Measurements from ENCODE around the gene TIAM1.

Gene TIAM1

GRCh38 chr21:31370893-31371544 lies 27.0 kb upstream of the TIAM1 start:
- Histone ChIP-seq H3K36me3 (ENCODE audit: control insufficient read depth in 2 of 2, insufficient read depth in 2 of 2, low read length in 2 of 2) (no peaks in the 10 kb centered on the region), H3K4me3 (ENCODE audit: low read length in 2 of 2) (no peak overlapping the region), H3K9me3 (ENCODE audit: control insufficient read depth in 2 of 2, low read length in 2 of 2) (no peaks in the 10 kb centered on the region), H3K4me1 (ENCODE audit: control insufficient read depth, insufficient read depth, low read length) (no peaks in the 10 kb centered on the region), H3K27me3 (ENCODE audit: control insufficient read depth in 1 of 2, insufficient read depth in 2 of 2, low read length in 2 of 2) (peaks cover 0 to 2% of the 10 kb centered on the region in 2 donors), H3K9ac (ENCODE audit: low read length in 2 of 2) (no peak overlapping the region), H3K27ac (ENCODE audit: low read length) (no peak overlapping the region)

GRCh38 chr21:31370281-31370892 lies 26.3 kb upstream of the TIAM1 start:
- no peaks in the 10 kb centered on the region for H3K4me1 ChIP-seq (ENCODE audit: control insufficient read depth, insufficient read depth, low read length)
- H3K27me3 ChIP-seq (ENCODE audit: control insufficient read depth in 1 of 2, insufficient read depth in 2 of 2, low read length in 2 of 2), result peaks cover 0 to 2% of the 10 kb centered on the region in 2 donors
- H3K9ac ChIP-seq (ENCODE audit: low read length in 2 of 2), result no peak overlapping the region
- H3K27ac ChIP-seq (ENCODE audit: low read length), result no peak overlapping the region
- no peaks in the 10 kb centered on the region for H3K36me3 ChIP-seq (ENCODE audit: control insufficient read depth in 2 of 2, insufficient read depth in 2 of 2, low read length in 2 of 2)
- no peaks in the 10 kb centered on the region for H3K9me3 ChIP-seq (ENCODE audit: control insufficient read depth in 2 of 2, low read length in 2 of 2)
- H3K4me3 ChIP-seq (ENCODE audit: low read length in 2 of 2), result no peak overlapping the region

GRCh38 chr21:31368361-31368760 lies 24.3 kb upstream of the TIAM1 start:
- Histone ChIP-seq H3K4me1 (ENCODE audit: control insufficient read depth, insufficient read depth, low read length) (no peaks in the 10 kb centered on the region), H3K9me3 (ENCODE audit: control insufficient read depth in 2 of 2, low read length in 2 of 2) (no peaks in the 10 kb centered on the region), H3K27me3 (ENCODE audit: control insufficient read depth in 1 of 2, insufficient read depth in 2 of 2, low read length in 2 of 2) (no peaks in the 10 kb centered on the region), H3K4me3 (ENCODE audit: low read length in 2 of 2) (no peak overlapping the region), H3K36me3 (ENCODE audit: control insufficient read depth in 2 of 2, insufficient read depth in 2 of 2, low read length in 2 of 2) (no peaks in the 10 kb centered on the region), H3K9ac (ENCODE audit: low read length in 2 of 2) (no peak overlapping the region), H3K27ac (ENCODE audit: low read length) (no peak overlapping the region)

GRCh38 chr21:31367801-31368200 lies 23.7 kb upstream of the TIAM1 start:
- H3K27ac ChIP-seq (ENCODE audit: low read length), result no peak overlapping the region
- H3K27me3 ChIP-seq (ENCODE audit: control insufficient read depth in 1 of 2, insufficient read depth in 2 of 2, low read length in 2 of 2), result no peaks in the 10 kb centered on the region
- H3K4me3 ChIP-seq (ENCODE audit: low read length in 2 of 2), result no peak overlapping the region
- no peaks in the 10 kb centered on the region for H3K36me3 ChIP-seq (ENCODE audit: control insufficient read depth in 2 of 2, insufficient read depth in 2 of 2, low read length in 2 of 2)
- no peaks in the 10 kb centered on the region for H3K4me1 ChIP-seq (ENCODE audit: control insufficient read depth, insufficient read depth, low read length)
- H3K9ac ChIP-seq (ENCODE audit: low read length in 2 of 2), result no peak overlapping the region
- H3K9me3 ChIP-seq (ENCODE audit: control insufficient read depth in 2 of 2, low read length in 2 of 2), result no peaks in the 10 kb centered on the region

- Histone ChIP-seq H3K9ac (ENCODE audit: low read length in 2 of 2) (no peak overlapping the region), H3K9me3 (ENCODE audit: control insufficient read depth in 2 of 2, low read length in 2 of 2) (no peaks in the 10 kb centered on the region), H3K27me3 (ENCODE audit: control insufficient read depth in 1 of 2, insufficient read depth in 2 of 2, low read length in 2 of 2) (no peaks in the 10 kb centered on the region), H3K27ac (ENCODE audit: low read length) (no peak overlapping the region), H3K4me3 (ENCODE audit: low read length in 2 of 2) (no peak overlapping the region), H3K4me1 (ENCODE audit: control insufficient read depth, insufficient read depth, low read length) (no peaks in the 10 kb centered on the region), H3K36me3 (ENCODE audit: control insufficient read depth in 2 of 2, insufficient read depth in 2 of 2, low read length in 2 of 2) (no peaks in the 10 kb centered on the region)
Measured at GRCh38 chr21:31366825-31367224, 22.8 kb upstream of the TIAM1 start.

GRCh38 chr21:31364253-31364945 lies 20.3 kb upstream of the TIAM1 start:
- Histone ChIP-seq H3K9ac (ENCODE audit: low read length in 2 of 2) (no peak overlapping the region), H3K4me3 (ENCODE audit: low read length in 2 of 2) (no peak overlapping the region), H3K27me3 (ENCODE audit: control insufficient read depth in 1 of 2, insufficient read depth in 2 of 2, low read length in 2 of 2) (no peaks in the 10 kb centered on the region), H3K4me1 (ENCODE audit: control insufficient read depth, insufficient read depth, low read length) (no peaks in the 10 kb centered on the region), H3K36me3 (ENCODE audit: control insufficient read depth in 2 of 2, insufficient read depth in 2 of 2, low read length in 2 of 2) (no peaks in the 10 kb centered on the region), H3K27ac (ENCODE audit: low read length) (no peak overlapping the region), H3K9me3 (ENCODE audit: control insufficient read depth in 2 of 2, low read length in 2 of 2) (no peaks in the 10 kb centered on the region)

- H3K4me3 ChIP-seq (ENCODE audit: low read length in 2 of 2), result no peak overlapping the region
- no peaks in the 10 kb centered on the region for H3K36me3 ChIP-seq (ENCODE audit: control insufficient read depth in 2 of 2, insufficient read depth in 2 of 2, low read length in 2 of 2)
- no peak overlapping the region for H3K9ac ChIP-seq (ENCODE audit: low read length in 2 of 2)
- H3K4me1 ChIP-seq (ENCODE audit: control insufficient read depth, insufficient read depth, low read length), result no peaks in the 10 kb centered on the region
- peaks cover 0 to 1% of the 10 kb centered on the region in 2 donors for H3K9me3 ChIP-seq (ENCODE audit: control insufficient read depth in 2 of 2, low read length in 2 of 2)
- H3K27ac ChIP-seq (ENCODE audit: low read length), result no peak overlapping the region
- no peaks in the 10 kb centered on the region for H3K27me3 ChIP-seq (ENCODE audit: control insufficient read depth in 1 of 2, insufficient read depth in 2 of 2, low read length in 2 of 2)
Measured at GRCh38 chr21:31363720-31364119, 19.7 kb upstream of the TIAM1 start.

- Histone ChIP-seq H3K9me3 (ENCODE audit: control insufficient read depth in 2 of 2, low read length in 2 of 2) (peaks cover 0 to 2% of the 10 kb centered on the region in 2 donors), H3K36me3 (ENCODE audit: control insufficient read depth in 2 of 2, insufficient read depth in 2 of 2, low read length in 2 of 2) (no peaks in the 10 kb centered on the region), H3K4me3 (ENCODE audit: low read length in 2 of 2) (no peak overlapping the region), H3K9ac (ENCODE audit: low read length in 2 of 2) (no peak overlapping the region), H3K27ac (ENCODE audit: low read length) (no peak overlapping the region), H3K27me3 (ENCODE audit: control insufficient read depth in 1 of 2, insufficient read depth in 2 of 2, low read length in 2 of 2) (no peaks in the 10 kb centered on the region), H3K4me1 (ENCODE audit: control insufficient read depth, insufficient read depth, low read length) (no peaks in the 10 kb centered on the region)
Measured at GRCh38 chr21:31360717-31361116, 16.7 kb upstream of the TIAM1 start.

- Histone ChIP-seq H3K36me3 (ENCODE audit: control insufficient read depth in 2 of 2, insufficient read depth in 2 of 2, low read length in 2 of 2) (no peaks in the 10 kb centered on the region), H3K4me3 (ENCODE audit: low read length in 2 of 2) (no peak overlapping the region), H3K9me3 (ENCODE audit: control insufficient read depth in 2 of 2, low read length in 2 of 2) (peaks cover 0 to 2% of the 10 kb centered on the region in 2 donors), H3K27me3 (ENCODE audit: control insufficient read depth in 1 of 2, insufficient read depth in 2 of 2, low read length in 2 of 2) (no peaks in the 10 kb centered on the region), H3K9ac (ENCODE audit: low read length in 2 of 2) (no peak overlapping the region), H3K27ac (ENCODE audit: low read length) (no peak overlapping the region), H3K4me1 (ENCODE audit: control insufficient read depth, insufficient read depth, low read length) (no peaks in the 10 kb centered on the region)
Measured at GRCh38 chr21:31358158-31358557, 14.1 kb upstream of the TIAM1 start.

GRCh38 chr21:31356440-31356839 lies 12.4 kb upstream of the TIAM1 start:
- Histone ChIP-seq H3K36me3 (ENCODE audit: control insufficient read depth in 2 of 2, insufficient read depth in 2 of 2, low read length in 2 of 2) (no peaks in the 10 kb centered on the region), H3K4me3 (ENCODE audit: low read length in 2 of 2) (no peak overlapping the region), H3K9me3 (ENCODE audit: control insufficient read depth in 2 of 2, low read length in 2 of 2) (peaks cover 0 to 2% of the 10 kb centered on the region in 2 donors), H3K27me3 (ENCODE audit: control insufficient read depth in 1 of 2, insufficient read depth in 2 of 2, low read length in 2 of 2) (no peaks in the 10 kb centered on the region), H3K9ac (ENCODE audit: low read length in 2 of 2) (no peak overlapping the region), H3K27ac (ENCODE audit: low read length) (no peak overlapping the region), H3K4me1 (ENCODE audit: control insufficient read depth, insufficient read depth, low read length) (no peaks in the 10 kb centered on the region)
